GM21360 (cell line): ENCODE results near the gene CRYAB.

Experiments
- ATAC-seq: cut with Tn5 transposase; IDR thresholded peaks from one replicate; pipeline ENCODE4 v1.9.1; 2021; ENCODE audit warnings: mild to moderate bottlenecking, moderate library complexity; ENCODE audit not compliant: unreplicated experiment

Gene CRYAB, protein sequence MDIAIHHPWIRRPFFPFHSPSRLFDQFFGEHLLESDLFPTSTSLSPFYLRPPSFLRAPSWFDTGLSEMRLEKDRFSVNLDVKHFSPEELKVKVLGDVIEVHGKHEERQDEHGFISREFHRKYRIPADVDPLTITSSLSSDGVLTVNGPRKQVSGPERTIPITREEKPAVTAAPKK

DNA sequence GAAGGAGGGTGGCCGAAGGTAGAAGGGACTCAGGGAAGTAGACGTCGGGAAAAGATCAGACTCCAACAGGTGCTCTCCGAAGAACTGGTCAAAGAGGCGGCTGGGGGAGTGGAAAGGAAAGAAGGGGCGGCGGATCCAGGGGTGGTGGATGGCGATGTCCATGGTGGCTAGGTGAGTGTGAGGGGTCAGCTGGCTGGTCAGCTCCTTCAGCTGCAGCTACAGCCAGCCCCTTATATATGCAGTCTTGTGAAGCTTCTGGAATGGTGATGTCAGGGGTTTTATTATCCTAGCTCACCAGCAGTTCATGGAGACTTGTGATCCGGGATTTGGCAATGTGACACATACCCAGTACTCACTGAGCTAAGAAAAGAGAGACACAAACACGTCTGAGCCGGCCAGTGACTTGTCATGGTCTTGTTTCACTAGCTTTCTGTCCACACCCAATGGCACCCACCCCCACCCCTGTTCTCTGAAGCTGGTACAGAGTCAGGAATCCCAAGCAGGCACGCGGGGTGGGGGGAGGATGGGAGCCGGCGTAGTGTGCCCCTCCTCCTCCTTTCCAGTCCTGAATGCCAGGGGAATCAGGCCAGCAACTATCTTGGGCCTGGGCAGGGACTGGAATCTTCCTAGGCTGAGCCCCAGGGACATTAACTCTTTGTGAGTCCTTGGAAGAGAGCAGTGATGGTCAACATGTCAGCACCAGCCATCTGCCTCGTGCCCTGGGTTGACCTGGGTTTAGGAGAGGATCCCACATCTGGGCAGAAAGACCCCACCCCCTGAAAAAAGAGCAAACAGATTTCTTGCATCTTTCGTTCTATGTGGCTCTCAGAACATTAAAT lies at the start of gene CRYAB:
CRYAB (minus strand) TSS at position 208 of the 839 bp plus-strand sequence; CDS start at position 162, 46 bp downstream.
- no peak for ATAC-seq

DNA sequence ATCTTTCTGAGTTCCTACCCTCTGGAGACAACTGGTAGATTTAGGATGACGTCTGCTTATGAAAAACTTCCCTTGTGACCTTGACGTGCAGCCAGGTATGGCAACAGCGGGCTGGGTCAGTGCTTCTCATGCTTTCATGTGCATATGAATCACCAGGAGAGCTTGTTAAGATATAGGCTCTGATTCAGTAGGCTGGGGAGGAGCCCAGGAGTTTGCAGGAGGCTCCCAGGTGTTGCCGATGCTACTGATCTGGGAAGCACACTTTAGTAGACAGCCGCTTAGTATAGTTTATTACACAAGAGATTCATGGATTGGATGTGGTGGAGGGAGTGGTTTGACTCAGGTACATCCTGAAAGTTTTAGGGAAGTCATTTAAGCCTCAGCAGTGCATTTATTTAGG lies 49.3 kb upstream of the CRYAB start:
- no peak for ATAC-seq

DNA sequence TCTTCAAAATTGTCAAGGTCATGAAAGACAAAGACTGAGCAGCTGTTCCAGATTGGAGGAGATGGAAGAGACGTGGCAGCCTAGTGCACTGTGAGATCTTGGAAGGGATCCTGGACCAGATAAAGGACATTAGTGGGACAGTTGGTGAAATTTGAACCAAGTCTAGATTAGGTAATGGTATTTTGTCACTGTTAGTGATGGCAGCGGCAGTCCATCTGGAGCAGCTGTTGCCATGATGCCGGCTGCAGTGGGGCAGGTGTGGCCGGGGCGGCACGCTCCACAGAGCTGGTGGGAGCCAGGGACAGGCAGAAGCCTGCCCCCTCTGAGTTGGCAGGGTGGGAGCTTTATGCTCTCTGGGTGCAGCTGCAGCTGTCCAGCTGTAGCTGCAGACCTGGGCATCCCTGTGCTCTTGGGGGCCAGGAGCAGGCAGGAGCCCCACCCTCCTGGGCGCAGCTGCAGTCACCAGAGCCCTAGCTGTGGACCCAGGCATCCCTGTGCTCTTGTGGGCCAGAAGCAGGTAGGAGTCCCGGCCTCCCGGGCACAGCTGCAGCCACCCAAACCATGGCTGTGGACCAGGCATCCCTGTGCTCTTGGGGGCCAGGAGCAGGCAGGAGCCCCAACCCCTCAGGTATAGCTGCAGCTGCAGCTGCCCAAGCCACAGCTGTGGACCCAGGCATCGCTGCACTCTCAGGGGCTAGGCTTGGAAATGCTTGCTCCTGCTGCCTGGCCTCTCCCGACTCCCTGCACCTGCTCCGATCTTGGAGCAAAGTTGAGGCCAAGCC lies 46.3 kb upstream of the CRYAB start:
- no peak for ATAC-seq

DNA sequence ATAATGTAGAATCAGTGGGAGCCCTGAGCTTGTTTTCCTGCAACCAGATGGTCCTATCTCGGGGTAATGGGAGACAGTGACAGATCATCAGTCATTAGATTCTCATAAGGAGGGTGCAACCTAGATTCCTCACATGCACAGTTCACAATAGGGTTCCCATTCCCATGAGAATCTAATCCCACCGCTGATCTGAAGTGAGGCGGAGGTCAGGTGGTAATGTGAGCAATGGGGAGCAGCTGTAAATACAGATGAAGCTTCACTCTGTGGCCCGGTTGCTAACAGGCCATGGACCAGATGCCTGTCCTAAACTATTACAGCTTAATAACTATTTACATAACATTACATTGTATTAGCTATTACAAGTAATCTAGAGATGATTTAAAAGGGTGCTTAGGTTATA lies 42.6 kb upstream of the CRYAB start:
- ATAC-seq = no peak

DNA sequence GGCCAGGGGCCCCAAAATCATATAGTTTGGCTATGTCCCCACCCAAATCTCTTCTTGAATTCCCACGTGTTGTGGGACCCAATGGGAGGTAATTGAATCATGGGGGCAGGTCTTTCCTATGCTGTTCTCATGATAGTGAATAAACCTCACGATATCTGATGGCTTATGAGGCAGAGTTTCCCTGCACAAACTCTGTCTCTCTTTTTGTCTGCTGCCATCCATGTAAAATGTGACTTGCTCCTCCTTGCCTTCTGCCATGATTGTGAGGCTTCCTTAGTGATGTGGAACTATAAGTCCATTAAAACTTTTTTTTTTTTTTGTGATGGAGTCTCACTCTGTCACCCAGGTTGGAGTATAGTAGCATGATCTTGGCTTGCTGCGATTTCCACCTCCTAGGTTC lies 40.0 kb upstream of the CRYAB start:
- ATAC-seq = no peak

DNA sequence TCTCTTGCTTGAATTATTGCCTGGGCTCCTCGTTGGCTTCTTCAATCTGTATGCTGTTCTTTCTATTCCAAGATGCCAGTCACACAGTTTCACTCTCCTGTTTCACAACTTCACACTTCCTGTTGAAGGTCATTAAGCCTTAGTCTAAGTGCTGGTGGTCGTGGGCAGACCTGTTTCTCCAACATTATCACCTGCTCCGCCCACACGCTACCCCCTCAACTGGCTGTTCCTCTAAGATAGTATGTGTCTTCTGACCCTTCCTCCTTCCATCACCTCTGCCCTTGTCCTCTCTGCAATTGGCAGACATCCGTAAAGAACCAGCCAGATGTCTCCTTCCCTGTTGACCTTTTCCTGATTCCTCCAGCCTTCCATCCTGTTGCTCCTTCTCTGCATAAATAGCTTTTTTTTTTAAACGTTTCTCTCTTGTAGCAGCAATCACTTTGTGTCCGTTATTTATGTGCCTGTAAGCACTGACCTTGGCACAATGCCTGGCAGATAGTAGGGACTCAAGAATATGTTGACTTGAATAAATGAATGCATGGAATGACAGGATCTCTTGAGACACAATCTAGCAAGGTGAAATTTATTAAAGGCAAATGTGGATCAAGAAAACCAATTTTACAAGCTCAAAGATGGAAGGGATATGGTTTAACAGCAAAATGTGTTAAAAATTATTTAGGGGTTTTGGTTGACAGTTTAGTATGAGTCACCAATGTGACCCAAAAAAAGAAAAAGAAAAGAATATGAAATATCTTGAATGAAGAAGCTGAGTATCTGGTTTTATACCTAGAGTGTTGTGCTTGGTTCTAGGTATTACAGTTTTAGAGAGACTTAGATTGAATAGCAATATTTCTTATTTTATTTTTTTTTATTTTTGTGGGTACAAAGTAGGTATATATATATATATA lies 38.2 kb upstream of the CRYAB start:
- ATAC-seq = no peak

DNA sequence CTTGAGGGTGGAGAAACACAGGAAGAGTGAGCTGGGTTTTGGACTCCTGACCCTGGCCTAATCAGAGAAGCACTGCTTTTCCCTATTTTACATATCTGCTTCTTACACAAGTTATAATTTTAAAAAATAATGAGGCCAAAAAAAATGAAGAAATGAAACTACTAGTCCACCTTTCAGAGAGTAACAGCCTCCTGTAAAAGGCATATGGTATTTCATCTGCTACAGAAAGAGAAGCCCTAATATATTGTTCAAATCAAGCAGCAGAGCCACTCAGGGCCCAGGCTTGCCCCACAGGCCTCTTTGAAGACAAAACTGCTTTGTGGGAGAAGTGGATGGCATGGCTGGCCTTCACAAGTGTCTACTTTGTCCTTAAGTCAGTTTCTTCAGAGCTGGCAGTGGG lies 35.6 kb upstream of the CRYAB start:
- no peak for ATAC-seq

DNA sequence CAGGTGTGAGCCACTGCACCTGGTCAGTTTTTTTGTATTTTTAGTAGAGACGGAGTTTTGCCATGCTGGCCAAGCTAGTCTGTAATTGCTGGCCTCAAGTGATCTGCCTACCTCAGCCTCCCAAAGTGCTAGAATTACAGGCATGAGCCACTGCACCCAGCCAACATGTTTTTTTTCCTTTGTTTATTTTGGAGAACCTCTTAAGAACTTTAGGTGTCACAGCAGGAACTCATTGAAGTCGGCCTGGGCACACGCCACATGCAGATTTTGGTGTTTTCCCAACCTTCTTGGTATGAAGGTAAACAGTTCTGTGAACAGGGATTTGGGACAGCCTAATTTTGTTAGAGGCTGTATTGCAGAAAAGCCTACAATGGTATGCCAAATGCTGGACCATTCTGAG lies 34.9 kb upstream of the CRYAB start:
- no peak for ATAC-seq

DNA sequence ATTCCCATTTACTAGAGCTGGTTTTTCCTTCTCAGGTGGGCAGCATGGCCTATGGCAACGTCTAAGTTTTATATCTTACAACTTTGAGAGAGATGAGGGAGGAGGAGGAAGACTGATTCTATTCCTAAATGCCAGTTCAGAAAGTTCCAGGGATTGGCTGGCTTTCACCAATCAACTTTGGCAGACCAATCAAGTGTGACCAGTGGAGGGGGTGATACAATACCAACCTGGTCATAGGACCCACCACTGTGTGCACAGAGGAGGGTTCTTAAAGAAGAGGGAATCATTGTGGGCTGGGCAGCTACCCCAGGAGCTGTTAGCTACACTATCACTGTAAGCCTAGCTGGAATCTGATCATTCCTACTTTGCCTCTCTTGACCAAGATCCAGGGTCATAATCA lies 33.6 kb upstream of the CRYAB start:
- no peak for ATAC-seq

DNA sequence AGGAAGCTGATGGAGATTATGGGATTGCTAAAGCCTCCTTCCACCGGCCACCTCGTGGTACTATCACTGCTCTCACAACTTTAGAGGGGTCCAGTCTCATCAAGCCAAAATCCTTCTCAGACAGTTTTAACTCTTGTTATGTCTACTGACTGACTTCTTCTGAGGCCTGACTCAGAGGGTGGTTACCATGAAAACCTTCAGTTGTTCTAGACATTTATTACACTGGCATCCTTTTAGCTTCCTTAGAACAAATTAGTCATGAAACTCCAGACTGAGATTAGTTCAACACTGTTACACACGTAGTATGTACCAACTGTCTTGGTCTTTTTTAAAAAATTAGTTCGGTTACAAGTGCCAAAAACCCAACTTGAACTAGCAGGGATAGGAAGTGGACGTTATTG lies 33.1 kb upstream of the CRYAB start:
- ATAC-seq = no peak

DNA sequence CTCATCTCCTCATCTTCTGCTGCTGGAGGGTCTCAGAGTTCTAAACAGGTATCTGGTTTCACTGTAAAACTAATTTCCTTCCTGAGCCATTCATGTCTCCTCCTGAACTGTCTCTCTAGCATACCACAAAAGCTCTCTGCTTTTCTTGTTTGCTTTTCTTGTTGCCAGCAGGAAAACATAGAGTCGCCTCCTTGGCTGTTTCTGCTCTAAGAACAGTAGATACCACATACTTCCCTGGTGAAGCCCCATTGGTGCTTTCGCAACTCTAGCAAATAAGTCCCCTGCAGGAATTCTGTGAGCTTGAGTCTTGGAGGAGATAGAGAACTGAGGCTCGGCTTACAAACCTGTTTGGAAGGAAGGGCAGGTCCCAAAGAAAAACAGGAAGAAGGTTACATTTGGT lies 32.6 kb upstream of the CRYAB start:
- ATAC-seq = no peak

DNA sequence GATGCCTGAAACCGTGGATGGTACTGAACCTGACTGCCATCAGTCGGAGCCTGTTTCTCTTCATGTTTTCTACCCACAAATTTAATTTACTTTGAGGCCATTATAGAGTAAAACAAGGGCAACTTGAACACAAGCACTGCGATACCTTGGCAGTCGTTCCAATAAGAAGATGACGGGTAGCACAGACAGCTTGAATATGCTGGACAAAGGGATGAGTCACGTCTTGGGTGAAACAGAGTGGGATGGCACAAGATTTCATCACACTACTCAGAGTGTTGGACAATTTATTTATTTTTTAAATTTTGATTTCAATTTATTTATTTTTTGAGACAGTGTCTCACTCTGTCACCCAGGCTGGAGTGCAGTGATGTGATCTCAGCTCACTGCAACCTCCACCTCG lies 31.3 kb upstream of the CRYAB start:
- no peak for ATAC-seq

DNA sequence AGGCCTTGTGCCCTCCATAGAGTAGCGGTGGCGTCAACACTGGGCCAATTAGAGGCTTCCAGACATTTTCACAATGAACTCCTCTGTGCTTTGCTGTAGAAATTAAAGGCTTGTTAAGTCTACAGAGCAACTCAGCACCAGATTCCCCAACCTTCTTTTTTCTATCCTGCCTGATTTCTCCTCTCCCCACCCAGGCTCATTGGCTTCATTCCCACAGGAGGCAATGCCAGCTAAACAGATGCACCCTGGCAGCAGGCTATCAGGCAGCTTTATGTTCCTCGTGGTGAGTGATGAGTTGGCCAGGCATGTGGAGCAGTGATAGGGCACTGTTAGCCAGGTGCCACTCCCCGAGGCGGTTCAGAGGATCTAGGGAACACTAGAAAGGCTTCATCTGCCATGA lies 30.4 kb upstream of the CRYAB start:
- ATAC-seq = no peak

DNA sequence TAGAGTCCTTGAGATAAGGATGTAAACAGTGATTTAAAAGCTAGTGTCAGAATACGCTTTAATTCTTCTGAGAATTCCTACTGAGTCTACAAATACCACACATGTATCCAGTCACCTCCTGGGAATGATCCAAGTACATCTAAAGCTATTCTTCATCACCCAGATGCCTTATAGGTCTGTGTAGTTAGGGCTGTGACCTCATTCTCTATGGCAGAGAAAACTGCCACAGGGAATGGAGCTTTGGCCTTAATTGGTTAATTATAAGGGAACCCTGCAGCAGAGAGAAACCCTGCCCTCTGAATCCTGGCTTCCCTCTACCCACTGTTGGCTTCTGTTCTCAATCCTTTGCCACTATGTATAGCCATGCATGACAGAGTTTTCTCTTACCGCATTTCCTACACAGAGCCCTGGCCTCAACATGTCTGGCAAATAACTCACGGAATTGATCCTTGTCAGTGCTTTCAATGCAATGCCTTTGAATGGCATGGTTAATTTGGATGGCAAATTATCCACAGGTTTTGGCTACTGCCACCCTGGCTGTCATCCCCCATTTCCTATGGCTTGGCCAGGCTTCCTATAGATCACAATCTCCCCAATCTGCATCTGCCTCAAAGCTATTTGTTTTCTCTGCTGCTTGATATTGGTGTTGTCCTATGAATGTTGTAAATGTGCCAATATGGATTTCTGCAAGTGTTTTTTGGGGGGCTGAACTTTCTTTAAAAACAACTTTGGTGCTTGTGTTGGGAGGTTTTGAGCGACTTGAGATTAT lies 28.4 kb upstream of the CRYAB start:
- ATAC-seq = no peak

DNA sequence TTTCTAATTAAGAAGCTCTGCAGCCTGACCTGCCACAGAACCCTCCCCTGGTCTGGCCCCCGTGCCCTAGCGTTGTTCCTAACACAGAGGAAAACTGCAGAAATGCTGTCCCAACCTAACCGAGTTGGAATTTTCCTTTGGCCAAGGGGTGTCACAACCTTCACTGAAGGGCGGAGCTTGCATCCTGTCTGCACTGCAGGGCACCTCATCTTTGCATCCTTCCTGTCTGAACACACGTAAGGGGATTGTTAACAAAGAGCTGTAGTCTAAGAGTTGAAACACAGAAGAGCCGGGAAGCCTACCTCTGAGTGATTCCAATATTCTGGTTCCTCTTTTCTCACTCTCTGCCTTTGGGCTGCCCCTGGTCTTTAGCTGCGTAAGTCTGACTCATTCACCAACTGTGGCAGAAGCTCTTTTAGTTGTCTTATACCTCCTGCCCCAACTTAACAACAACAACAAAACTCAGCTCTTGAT lies 27.2 kb upstream of the CRYAB start:
- ATAC-seq = peak; percentile 93

DNA sequence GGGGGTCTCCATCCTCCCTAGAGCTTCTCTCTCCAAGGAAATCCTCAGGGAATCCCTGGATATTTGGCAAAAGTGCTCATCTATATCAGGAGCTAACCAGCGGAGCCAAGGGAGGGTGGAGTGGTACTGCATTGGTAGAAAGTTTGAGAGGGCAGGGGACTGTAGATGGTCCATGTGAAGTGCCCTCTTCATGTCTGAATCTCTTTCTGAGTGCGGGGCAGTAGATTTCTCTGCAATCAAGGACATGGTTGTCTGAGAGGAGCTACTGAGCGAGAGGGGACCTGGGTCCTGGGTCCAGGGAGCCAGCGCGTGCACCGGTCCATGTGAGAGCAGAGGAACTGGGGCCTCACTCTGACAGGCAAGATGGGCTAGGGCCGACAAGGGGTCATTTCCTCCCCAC lies 26.3 kb upstream of the CRYAB start:
- no peak for ATAC-seq

DNA sequence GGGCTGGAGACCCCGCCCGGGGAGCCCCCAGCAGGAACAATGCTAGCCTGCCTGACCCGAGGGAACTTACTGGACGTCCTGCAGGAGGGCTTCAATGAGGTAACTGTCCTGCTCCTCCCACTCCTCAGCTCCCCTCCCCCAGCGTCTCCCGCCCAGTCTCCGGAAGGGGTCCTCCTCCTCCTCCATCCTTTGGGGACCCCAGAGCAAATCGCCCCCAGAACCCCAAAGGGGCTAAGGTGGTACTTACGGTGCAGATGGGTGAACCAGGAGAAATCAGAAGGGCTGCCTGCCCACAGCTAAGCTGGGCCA lies 25.8 kb upstream of the CRYAB start:
- no peak for ATAC-seq

DNA sequence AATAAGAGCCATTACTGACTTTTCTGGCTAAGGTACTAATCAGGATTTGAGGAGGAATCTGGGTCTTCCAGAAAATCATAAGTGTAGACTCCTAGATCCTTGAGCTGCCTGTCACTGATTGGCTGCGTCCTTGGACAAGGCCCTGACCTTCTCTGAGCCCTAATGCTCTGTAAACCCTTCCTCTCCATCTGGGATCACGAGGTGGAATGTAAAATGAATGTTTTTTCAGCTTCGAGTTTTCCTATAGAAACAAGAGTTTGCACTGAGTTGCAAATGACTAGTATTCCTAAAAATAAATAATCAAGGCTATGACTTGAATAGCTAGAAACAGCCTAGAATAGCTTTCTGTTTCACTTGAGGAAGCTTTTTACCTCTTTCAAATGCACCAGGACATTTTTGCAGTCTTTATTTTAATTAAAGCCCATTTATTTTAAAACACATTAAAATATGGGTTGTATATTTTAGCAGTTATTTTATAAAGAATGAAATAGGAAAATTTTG lies 24.5 kb upstream of the CRYAB start:
- no peak for ATAC-seq

DNA sequence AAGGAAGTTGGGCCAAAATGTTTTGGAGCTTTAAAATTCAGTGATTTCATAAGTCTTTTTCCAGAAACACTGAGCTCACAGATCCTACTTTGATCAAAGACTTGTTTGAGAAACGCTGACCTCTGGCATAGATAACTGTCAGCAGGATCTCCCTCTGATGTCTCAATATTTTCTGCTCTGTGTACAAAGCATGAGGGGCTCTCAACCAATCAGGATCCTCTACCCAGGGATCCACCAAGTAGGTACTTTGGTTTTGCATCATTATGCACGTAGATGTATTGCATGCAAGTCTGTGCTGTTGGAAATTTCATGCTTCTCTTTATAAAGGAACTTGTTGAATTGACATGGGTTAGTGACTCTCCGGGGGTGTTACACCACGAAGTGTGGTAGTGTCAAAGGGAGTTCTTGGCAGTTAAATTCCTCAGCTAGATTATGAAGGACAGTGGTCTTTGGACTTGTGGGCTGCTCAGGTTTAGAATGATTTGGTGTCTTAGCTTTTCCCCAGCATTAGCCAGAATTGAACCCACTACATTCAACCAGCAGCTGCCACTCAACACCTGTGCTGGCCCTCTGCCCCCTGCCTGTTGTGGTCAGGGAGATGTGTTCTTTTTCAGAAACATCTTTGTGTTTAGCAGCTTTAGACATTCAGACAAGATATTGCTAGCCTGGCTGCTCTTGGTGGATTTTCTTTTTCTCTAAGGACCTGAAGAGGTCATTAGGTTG lies 23.9 kb upstream of the CRYAB start:
- no peak for ATAC-seq
